Panc1 (cell line): ENCODE data around the gene CER1. TPM values are rescaled to one million over a fixed set of nuclear protein-coding genes. Genes with fewer than 3 reads are reported as not detected.

ENCODE experiments used
- ATAC-seq: fragments of 200-7000 bp; cut with Tn5 transposase; 2 replicates; pipeline ENCODE4 v1.9.1; 2020; ENCODE audit warnings: mild to moderate bottlenecking, moderate library complexity
- BruUV-seq: library from RNA; stranded (reverse); fragments of 400-500 nt; replicated peaks from 2 replicates; lab custom pipeline; 2021; lab: Mats Ljungman, UMichigan
- CTCF ChIA-PET: fragments of 300-600 bp; sonication (Branson Sonifier 250); formaldehyde crosslinking; loops from one replicate; lab custom pipeline; 2022; ENCODE audit warnings: antibody characterized with exemption; lab: Charles Lee
- POLR2A ChIA-PET: fragments of 300-600 bp; sonication (Branson Sonifier 250); formaldehyde crosslinking; loops from one replicate; lab custom pipeline; 2022; ENCODE audit warnings: antibody characterized with exemption; lab: Charles Lee
- DNase-seq: peaks from one replicate; pipeline ENCODE4 v3.0.0-alpha.2; 2010; ENCODE audit warnings: low read depth, low spot score
- H3K27ac ChIP-seq: 2 replicates; pipeline ENCODE4 v1.5.1; 2011; ENCODE audit warnings: mild to moderate bottlenecking, low read length, inconsistent platforms
- H3K27me3 ChIP-seq: fragments of 200-500 bp; sonication (Bioruptor generic); 2 replicates; pipeline ENCODE4 v1.6.0; 2014; ENCODE audit warnings: low read length, inconsistent platforms; ENCODE audit not compliant: control insufficient read depth, insufficient read depth
- H3K36me3 ChIP-seq: fragments of 200-500 bp; sonication (Bioruptor generic); 2 replicates; pipeline ENCODE4 v1.5.1; 2014; ENCODE audit warnings: inconsistent platforms, mild to moderate bottlenecking, low read length, moderate library complexity; ENCODE audit not compliant: control insufficient read depth, insufficient read depth
- H3K4me1 ChIP-seq: 2 replicates; pipeline ENCODE4 v1.5.1; 2011; ENCODE audit warnings: inconsistent platforms, mild to moderate bottlenecking, low read length, moderate library complexity; ENCODE audit not compliant: control insufficient read depth, insufficient read depth
- H3K4me3 ChIP-seq, 2 experiments: 2 replicates each; pipeline ENCODE4 v1.5.1; 2011 to 2012; ENCODE audit warnings: low read depth in 2 of 2, low read length in 2 of 2, mild to moderate bottlenecking in 2 of 2, inconsistent platforms in 1 of 2, moderate library complexity in 1 of 2
- H3K9me3 ChIP-seq: fragments of 200-500 bp; sonication (Bioruptor generic); 2 replicates; pipeline ENCODE4 v1.5.1; 2014; ENCODE audit warnings: low read depth, mild to moderate bottlenecking, inconsistent platforms, low read length, moderate library complexity; ENCODE audit not compliant: control insufficient read depth, insufficient read depth
- CTCF ChIP-seq: fragments of 450-650 bp; IDR thresholded peaks from 2 replicates; pipeline ENCODE4 v1.5.1; 2017; ENCODE audit warnings: mild to moderate bottlenecking
- POLR2AphosphoS5 ChIP-seq: IDR thresholded peaks from 2 replicates; pipeline ENCODE4 v1.6.1; 2012; ENCODE audit warnings: mild to moderate bottlenecking, low read depth, low read length, moderate library complexity
- SIN3A ChIP-seq: IDR thresholded peaks from 2 replicates; pipeline ENCODE4 v1.6.1; 2012; ENCODE audit warnings: low read depth, mild to moderate bottlenecking, low read length, moderate library complexity, borderline replicate concordance; ENCODE audit not compliant: insufficient read depth
- TCF7L2 ChIP-seq: IDR thresholded peaks from 2 replicates; pipeline ENCODE4 v1.6.1; 2011; ENCODE audit warnings: mild to moderate bottlenecking, low read depth, low read length, inconsistent platforms
- in situ Hi-C: cut with HindIII; loops from 2 replicates; pipeline ENCODE4 v1.10.0; 2016; ENCODE audit warnings: low sequenced_read_pairs, low pct_unique_long_range_greater_than_20kb
- intact Hi-C: fragments of 100-400 bp; cut with micrococcal nuclease; formaldehyde crosslinking; loops from one replicate; pipeline ENCODE4 v1.10.0; 2022; ENCODE audit not compliant: unreplicated experiment
- total RNA-seq: library from RNA; stranded (reverse); gene quantifications from one replicate; pipeline ENCODE4 v1.2.1, GENCODE V29; 2021; ENCODE audit not compliant: unreplicated experiment
- TF ChIP-seq, protein P1 (sequence below), 2 experiments: IDR thresholded peaks; 2 replicates each; pipeline ENCODE4 v1.6.1; 2011 to 2012; ENCODE audit warnings: low read depth in 2 of 2, control low read depth in 1 of 2, low read length in 1 of 2, mild to moderate bottlenecking in 1 of 2, moderate library complexity in 1 of 2; ENCODE audit not compliant: insufficient read depth in 1 of 2

CER1 gene
- total RNA-seq, 1 experiment from 2014 or later: not detected

GRCh38 chr9:14677872-14678271, 44.7 kb downstream of the CER1 start:
- DNase-seq (no peak), ATAC-seq (no peak)
- H3K27me3 ChIP-seq: no peaks in the 10 kb centered on the region
- H3K9me3 ChIP-seq: no peaks in the 10 kb centered on the region
- no peak overlapping the region for H3K4me3 ChIP-seq
- H3K36me3 ChIP-seq: no peaks in the 10 kb centered on the region; the same call in 1 of the 2 replicates
- no peak for TF ChIP-seq POLR2AphosphoS5
- TF ChIP-seq SIN3A: no peak
- TF ChIP-seq, protein P1, sequence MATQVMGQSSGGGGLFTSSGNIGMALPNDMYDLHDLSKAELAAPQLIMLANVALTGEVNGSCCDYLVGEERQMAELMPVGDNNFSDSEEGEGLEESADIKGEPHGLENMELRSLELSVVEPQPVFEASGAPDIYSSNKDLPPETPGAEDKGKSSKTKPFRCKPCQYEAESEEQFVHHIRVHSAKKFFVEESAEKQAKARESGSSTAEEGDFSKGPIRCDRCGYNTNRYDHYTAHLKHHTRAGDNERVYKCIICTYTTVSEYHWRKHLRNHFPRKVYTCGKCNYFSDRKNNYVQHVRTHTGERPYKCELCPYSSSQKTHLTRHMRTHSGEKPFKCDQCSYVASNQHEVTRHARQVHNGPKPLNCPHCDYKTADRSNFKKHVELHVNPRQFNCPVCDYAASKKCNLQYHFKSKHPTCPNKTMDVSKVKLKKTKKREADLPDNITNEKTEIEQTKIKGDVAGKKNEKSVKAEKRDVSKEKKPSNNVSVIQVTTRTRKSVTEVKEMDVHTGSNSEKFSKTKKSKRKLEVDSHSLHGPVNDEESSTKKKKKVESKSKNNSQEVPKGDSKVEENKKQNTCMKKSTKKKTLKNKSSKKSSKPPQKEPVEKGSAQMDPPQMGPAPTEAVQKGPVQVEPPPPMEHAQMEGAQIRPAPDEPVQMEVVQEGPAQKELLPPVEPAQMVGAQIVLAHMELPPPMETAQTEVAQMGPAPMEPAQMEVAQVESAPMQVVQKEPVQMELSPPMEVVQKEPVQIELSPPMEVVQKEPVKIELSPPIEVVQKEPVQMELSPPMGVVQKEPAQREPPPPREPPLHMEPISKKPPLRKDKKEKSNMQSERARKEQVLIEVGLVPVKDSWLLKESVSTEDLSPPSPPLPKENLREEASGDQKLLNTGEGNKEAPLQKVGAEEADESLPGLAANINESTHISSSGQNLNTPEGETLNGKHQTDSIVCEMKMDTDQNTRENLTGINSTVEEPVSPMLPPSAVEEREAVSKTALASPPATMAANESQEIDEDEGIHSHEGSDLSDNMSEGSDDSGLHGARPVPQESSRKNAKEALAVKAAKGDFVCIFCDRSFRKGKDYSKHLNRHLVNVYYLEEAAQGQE (IDR thresholded peaks at IDR 0.05; ENCODE audit: insufficient read depth in 1 of 2, low read depth in 2 of 2, low read length in 1 of 2): no peak
- no peak for TF ChIP-seq TCF7L2
- no peak for TF ChIP-seq CTCF
- CTCF ChIA-PET: no interaction called here
- no peak overlapping the region for H3K27ac ChIP-seq
- POLR2A ChIA-PET: no interaction called here
- no TSS peak for BruUV-seq
- in situ Hi-C loops: no loop called here
- no peaks in the 10 kb centered on the region for H3K4me1 ChIP-seq
- intact Hi-C loops: no loop called here

DNA sequence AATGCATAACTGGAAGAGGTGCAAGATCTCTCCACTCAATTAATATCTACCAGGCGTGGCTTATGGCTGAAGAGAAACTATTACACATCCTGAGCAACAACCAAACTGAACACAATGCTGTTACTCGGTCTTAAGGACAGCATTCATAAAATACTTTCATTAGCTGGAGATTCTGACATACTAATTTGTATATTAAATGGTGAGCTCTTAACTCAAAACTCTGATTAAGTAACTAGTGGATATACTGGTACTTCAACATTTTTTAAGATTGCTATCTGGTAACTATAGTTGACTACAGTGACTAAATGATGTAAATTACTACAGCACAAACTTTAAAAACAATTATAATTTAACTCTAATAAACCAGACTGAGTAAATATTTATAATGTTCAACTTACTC, 45.1 kb downstream of the CER1 start:
- ChIA-PET CTCF (no interaction called here), POLR2A (no interaction called here)
- in situ Hi-C loops: no loop called here
- no peak for DNase-seq
- no peaks in the 10 kb centered on the region for H3K9me3 ChIP-seq
- H3K27ac ChIP-seq: no peak overlapping the region
- no peaks in the 10 kb centered on the region; the same call in 1 of the 2 replicates for H3K36me3 ChIP-seq
- TF ChIP-seq CTCF: no peak
- no peak for TF ChIP-seq POLR2AphosphoS5
- TF ChIP-seq, protein P1 (IDR thresholded peaks at IDR 0.05; ENCODE audit: insufficient read depth in 1 of 2, low read depth in 2 of 2, low read length in 1 of 2): no peak
- TF ChIP-seq TCF7L2: no peak
- TF ChIP-seq SIN3A: no peak
- no peaks in the 10 kb centered on the region for H3K4me1 ChIP-seq
- no peak overlapping the region for H3K4me3 ChIP-seq
- intact Hi-C loops: no loop called here
- BruUV-seq: no TSS peak
- H3K27me3 ChIP-seq: no peaks in the 10 kb centered on the region
- no peak for ATAC-seq
